Endothelial cell of umbilical vein (primary cell): Measurements from ENCODE around the gene DCTD. TPM values are rescaled to one million over a fixed set of nuclear protein-coding genes. Genes with fewer than 3 reads are reported as not detected.

ENCODE experiments used
- BruUV-seq: library from RNA; stranded (reverse); fragments of 400-500 nt; replicated peaks from 2 replicates; lab custom pipeline; 2021; lab: Mats Ljungman, UMichigan
- CTCF ChIA-PET: fragments of 300-600, 350-600 bp; sonication (Branson Sonifier 250); formaldehyde crosslinking; loops from one replicate; lab custom pipeline; 2021; ENCODE audit warnings: antibody characterized with exemption, inconsistent platforms; lab: Charles Lee
- POLR2A ChIA-PET: fragments of 300-600, 350-600 bp; sonication (Branson Sonifier 250); formaldehyde crosslinking; loops from one replicate; lab custom pipeline; 2021; ENCODE audit warnings: antibody characterized with exemption, inconsistent platforms; lab: Charles Lee
- DNase-seq: peaks from one replicate; pipeline ENCODE4 v3.0.0-alpha.2; 2011; ENCODE audit warnings: low read depth, low spot score
- FAIRE-seq: peaks from 2 replicates; lab custom pipeline; 2011; peaks lifted over from hg19 to GRCh38; lab: Jason Lieb, UNC
- H2AFZ ChIP-seq: 2 replicates; pipeline ENCODE4 v1.6.0; 2012; ENCODE audit warnings: low read depth, low read length, control low read depth, inconsistent platforms
- H3K27ac ChIP-seq: 2 replicates; pipeline ENCODE4 v1.5.1; 2011; ENCODE audit warnings: low read depth, mild to moderate bottlenecking, control low read depth, low read length, moderate library complexity; ENCODE audit not compliant: insufficient read depth
- H3K27me3 ChIP-seq, 2 experiments: 2 replicates each; pipeline versions ENCODE4 v1.6.0 to v1.6.1; 2011; ENCODE audit warnings: low read length in 2 of 2, mixed read lengths in 1 of 2; ENCODE audit not compliant: control insufficient read depth in 2 of 2, insufficient read depth in 2 of 2
- H3K36me3 ChIP-seq, 2 experiments: 2 replicates in 1 of 2; 3 replicates in 1 of 2; pipeline ENCODE4 v1.5.1; 2011; ENCODE audit warnings: low read length in 2 of 2, mild to moderate bottlenecking in 1 of 2, moderate library complexity in 1 of 2; ENCODE audit not compliant: control insufficient read depth in 2 of 2, insufficient read depth in 2 of 2; ENCODE audit errors: extremely low read depth in 1 of 2
- H3K4me1 ChIP-seq: 3 replicates; pipeline ENCODE4 v1.5.1; 2011; ENCODE audit warnings: mild to moderate bottlenecking, low read length; ENCODE audit not compliant: control insufficient read depth, insufficient read depth; ENCODE audit errors: extremely low read depth
- H3K4me2 ChIP-seq: 2 replicates; pipeline ENCODE4 v1.6.1; 2011; ENCODE audit warnings: low read length, control low read depth, mixed read lengths; ENCODE audit not compliant: insufficient read depth
- H3K4me3 ChIP-seq, 3 experiments: fragments of 200-600 bp in 1 of 3; sonication (generic), shearing (Covaris generic) in 1 of 3; replicated peaks in 1 of 3; 2 replicates each; pipeline ENCODE4 v1.5.1; 2011 to 2016; ENCODE audit warnings: control low read depth in 3 of 3, low read length in 3 of 3, mild to moderate bottlenecking in 2 of 3, inconsistent platforms in 1 of 3, low read depth in 1 of 3, moderate library complexity in 1 of 3; ENCODE audit not compliant: insufficient read depth in 1 of 3
- H3K79me2 ChIP-seq: 2 replicates; pipeline ENCODE4 v1.6.0; 2012; ENCODE audit warnings: low read length, inconsistent platforms; ENCODE audit not compliant: control insufficient read depth, insufficient read depth
- H3K9ac ChIP-seq: replicated peaks from 2 replicates; pipeline ENCODE3; 2011; ENCODE audit warnings: low read length, control low read depth; ENCODE audit not compliant: insufficient read depth; ENCODE audit errors: extremely low read depth
- H3K9me1 ChIP-seq: replicated peaks from 3 replicates; pipeline ENCODE4 v1.6.0; 2011; ENCODE audit warnings: mild to moderate bottlenecking, low read length; ENCODE audit not compliant: control insufficient read depth, insufficient read depth; ENCODE audit errors: extremely low read depth
- H3K9me3 ChIP-seq: replicated peaks from 2 replicates; pipeline ENCODE4 v1.5.1; 2012; ENCODE audit warnings: low read length, inconsistent platforms; ENCODE audit not compliant: control insufficient read depth, insufficient read depth
- H4K20me1 ChIP-seq: replicated peaks from 2 replicates; pipeline ENCODE3; 2011; ENCODE audit warnings: mild to moderate bottlenecking, low read length; ENCODE audit not compliant: control insufficient read depth, insufficient read depth; ENCODE audit errors: extremely low read depth
- CTCF ChIP-seq, 2 donors: IDR thresholded peaks; 1 replicate in 1 of 2; 2 replicates in 1 of 2; pipeline ENCODE4 v1.5.1; 2011; ENCODE audit warnings: low read length in 2 of 2, mild to moderate bottlenecking in 2 of 2, moderate library complexity in 2 of 2, control low read depth in 1 of 2, inconsistent platforms in 1 of 2, low read depth in 1 of 2; ENCODE audit not compliant: insufficient read depth in 1 of 2; ENCODE audit errors: extremely low read depth in 1 of 2
- EZH2 ChIP-seq: IDR thresholded peaks from 2 replicates; pipeline ENCODE4 v1.6.1; 2012; ENCODE audit warnings: borderline replicate concordance, low read depth, mild to moderate bottlenecking, moderate library complexity, low read length, inconsistent platforms; ENCODE audit not compliant: severe bottlenecking
- FOS ChIP-seq: IDR thresholded peaks from 2 replicates; pipeline ENCODE4 v1.6.1; 2011; ENCODE audit warnings: mild to moderate bottlenecking, low read length, moderate library complexity, borderline replicate concordance; ENCODE audit not compliant: insufficient read depth
- GATA2 ChIP-seq: IDR thresholded peaks from 2 replicates; pipeline ENCODE4 v1.7.0; 2011; ENCODE audit warnings: low read depth, mild to moderate bottlenecking, moderate library complexity, mixed read lengths, low read length; ENCODE audit not compliant: insufficient read length, insufficient read depth
- JUN ChIP-seq: IDR thresholded peaks from 2 replicates; pipeline ENCODE4 v1.6.1; 2011; ENCODE audit warnings: borderline replicate concordance, low read depth; ENCODE audit not compliant: insufficient read length, insufficient read depth
- MYC ChIP-seq: IDR thresholded peaks from one replicate; pipeline ENCODE4 v1.6.1; 2011; ENCODE audit warnings: mild to moderate bottlenecking, low read depth, low read length
- POLR2A ChIP-seq: IDR thresholded peaks from 2 replicates; pipeline ENCODE4 v1.6.1; 2012; ENCODE audit warnings: low read depth, mild to moderate bottlenecking, control low read depth, low read length
- POLR2AphosphoS5 ChIP-seq: IDR thresholded peaks from 2 replicates; pipeline ENCODE4 v1.6.1; 2012; ENCODE audit warnings: low read depth, mild to moderate bottlenecking, control low read depth, low read length, moderate library complexity; ENCODE audit not compliant: insufficient read depth
- dilution Hi-C: fragments of 300-500 bp; cut with MboI; formaldehyde crosslinking; loops from one replicate; pipeline ENCODE4 v1.15.0; 2019; ENCODE audit warnings: low sequenced_read_pairs; ENCODE audit not compliant: extremely low pct_ligation_motif_present
- intact Hi-C: fragments of 100-400 bp; cut with micrococcal nuclease; formaldehyde crosslinking; loops from one replicate; pipeline ENCODE4 v1.10.0; 2022
- polyA plus RNA-seq, 4 experiments: library from polyadenylated mRNA; depleted of rRNA in 3 of 4; stranded (reverse) in 3 of 4; unstranded in 1 of 4; fragments of >200 nt; gene quantifications; 2 replicates each; pipeline versions ENCODE4 v1.2.1 to v1.2.3, GENCODE V29; 2011 to 2012; ENCODE audit warnings: missing spikeins in 1 of 4
- total RNA-seq: library from RNA; stranded (reverse); gene quantifications from 2 replicates; pipeline ENCODE4 v1.2.3, GENCODE V29; 2021
- TF ChIP-seq, protein P1 (sequence below): IDR thresholded peaks from 2 replicates; pipeline ENCODE4 v1.6.1; 2011; ENCODE audit not compliant: insufficient read depth, insufficient read length

The DCTD gene
- total and polyA plus RNA-seq, 2 donors (not counting 3 experiments of a cell fraction or from before 2014, with no cell fraction given): 105 to 111 TPM

- no peak for TF ChIP-seq FOS
- no peak for TF ChIP-seq JUN
- no peak for TF ChIP-seq POLR2A
- TF ChIP-seq POLR2AphosphoS5: no peak
- TF ChIP-seq, protein P1, sequence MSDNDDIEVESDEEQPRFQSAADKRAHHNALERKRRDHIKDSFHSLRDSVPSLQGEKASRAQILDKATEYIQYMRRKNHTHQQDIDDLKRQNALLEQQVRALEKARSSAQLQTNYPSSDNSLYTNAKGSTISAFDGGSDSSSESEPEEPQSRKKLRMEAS: no peak
- no peak for TF ChIP-seq MYC
- TF ChIP-seq CTCF (IDR thresholded peaks at IDR 0.05; ENCODE audit: extremely low read depth in 1 of 2, insufficient read depth in 1 of 2, low read depth in 1 of 2, low read length in 2 of 2): no peak
- TF ChIP-seq EZH2: no peak
- TF ChIP-seq GATA2: no peak
- Histone ChIP-seq H3K36me3 (no peaks in the 10 kb centered on the region), H4K20me1 (no peaks in the 10 kb centered on the region), H3K9me1 (no peaks in the 10 kb centered on the region), H3K4me1 (no peaks in the 10 kb centered on the region), H3K9ac (no peak overlapping the region), H3K27me3 (no peaks in the 10 kb centered on the region), H3K79me2 (no peaks in the 10 kb centered on the region), H3K9me3 (no peaks in the 10 kb centered on the region), H3K4me3 (no peak overlapping the region), H3K4me2 (no peak overlapping the region), H2AFZ (no peak overlapping the region), H3K27ac (no peak overlapping the region)
- no peak for DNase-seq
- intact Hi-C loops: no loop called here
- dilution Hi-C loops: no loop called here
- no TSS peak for BruUV-seq
- no peak for FAIRE-seq
- ChIA-PET POLR2A (no interaction called here), CTCF (no interaction called here)
Measured at GRCh38 chr4:182845618-182846017, 71.6 kb downstream of the DCTD start.
